ENCODE measurements around the gene FAM81A. TPM values are rescaled to one million over a fixed set of nuclear protein-coding genes. Genes with fewer than 3 reads are reported as not detected.

Gene FAM81A
- polyA plus RNA-seq, 1 donor (not counting 4 experiments of a cell fraction or from before 2014, with no cell fraction given), result 0.84 TPM

- Histone ChIP-seq H3K4me2 (ENCODE audit: control insufficient read depth, extremely low read depth, insufficient read depth, low read depth, low read length) (no peak overlapping the region), H3K4me3 (ENCODE audit: control insufficient read depth in 2 of 3, extremely low read depth in 1 of 3, insufficient read depth in 2 of 3, low read depth in 1 of 3, low read length in 3 of 3) (no peak overlapping the region), H4K20me1 (ENCODE audit: control insufficient read depth, extremely low read depth, insufficient read depth, low read length) (no peaks in the 10 kb centered on the region), H3K27me3 (ENCODE audit: control insufficient read depth, extremely low read depth, insufficient read depth, low read length) (no peaks in the 10 kb centered on the region), H2AFZ (ENCODE audit: control insufficient read depth, low read length) (no peak overlapping the region), H3K79me2 (ENCODE audit: control insufficient read depth, insufficient read depth, low read length) (no peaks in the 10 kb centered on the region), H3K27ac (ENCODE audit: control insufficient read depth, insufficient read depth, low read length) (no peak overlapping the region), H3K4me1 (ENCODE audit: control insufficient read depth, extremely low read depth, insufficient read depth, low read length) (no peaks in the 10 kb centered on the region), H3K9me1 (ENCODE audit: control insufficient read depth, extremely low read depth, insufficient read depth, low read length) (no peaks in the 10 kb centered on the region), H3K9ac (ENCODE audit: control insufficient read depth, extremely low read depth, insufficient read depth, low read length) (no peak overlapping the region), H3K36me3 (ENCODE audit: control insufficient read depth in 2 of 2, extremely low read depth in 1 of 2, insufficient read depth in 2 of 2, low read length in 2 of 2) (no peaks in the 10 kb centered on the region), H3K9me3 (ENCODE audit: control insufficient read depth, low read depth, low read length) (no peaks in the 10 kb centered on the region)
- no peak for TF ChIP-seq CTCF (optimal IDR thresholded peaks at IDR 0.05 in 1 of 3, IDR thresholded peaks at IDR 0.05 in 1 of 3, conservative IDR thresholded peaks at IDR 0.05 in 1 of 3; ENCODE audit: extremely low read depth in 1 of 3, insufficient read depth in 2 of 3, low read length in 3 of 3)
- no peak for TF ChIP-seq EZH2 (IDR thresholded peaks at IDR 0.05; ENCODE audit: low read length)
- DNase-seq (ENCODE audit: low read depth, low spot score) (no peak), FAIRE-seq (no peak)
- dilution Hi-C loops (cut with MboI; ENCODE audit: extremely low pct_ligation_motif_present, low sequenced_read_pairs), result no loop called here
Observed at GRCh38 chr15:59420108-59420507, 17.9 kb upstream of the FAM81A start.

GRCh38 chr15:59420986-59421618 is 16.9 kb upstream of the FAM81A start:
- no peak overlapping the region for H2AFZ ChIP-seq (ENCODE audit: control insufficient read depth, low read length)
- no peaks in the 10 kb centered on the region for H3K27me3 ChIP-seq (ENCODE audit: control insufficient read depth, extremely low read depth, insufficient read depth, low read length)
- no peaks in the 10 kb centered on the region for H3K9me1 ChIP-seq (ENCODE audit: control insufficient read depth, extremely low read depth, insufficient read depth, low read length)
- H3K9me3 ChIP-seq (ENCODE audit: control insufficient read depth, low read depth, low read length), result no peaks in the 10 kb centered on the region
- H3K9ac ChIP-seq (ENCODE audit: control insufficient read depth, extremely low read depth, insufficient read depth, low read length), result no peak overlapping the region
- DNase-seq (ENCODE audit: low read depth, low spot score) (no peak), FAIRE-seq (peak; percentile 71)
- dilution Hi-C loops (cut with MboI; ENCODE audit: extremely low pct_ligation_motif_present, low sequenced_read_pairs), result no loop called here
- no peaks in the 10 kb centered on the region for H3K36me3 ChIP-seq (ENCODE audit: control insufficient read depth in 2 of 2, extremely low read depth in 1 of 2, insufficient read depth in 2 of 2, low read length in 2 of 2)
- no peak overlapping the region for H3K4me2 ChIP-seq (ENCODE audit: control insufficient read depth, extremely low read depth, insufficient read depth, low read depth, low read length)
- H3K27ac ChIP-seq (ENCODE audit: control insufficient read depth, insufficient read depth, low read length), result no peak overlapping the region
- no peaks in the 10 kb centered on the region for H4K20me1 ChIP-seq (ENCODE audit: control insufficient read depth, extremely low read depth, insufficient read depth, low read length)
- no peaks in the 10 kb centered on the region for H3K79me2 ChIP-seq (ENCODE audit: control insufficient read depth, insufficient read depth, low read length)
- no peaks in the 10 kb centered on the region for H3K4me1 ChIP-seq (ENCODE audit: control insufficient read depth, extremely low read depth, insufficient read depth, low read length)
- TF ChIP-seq EZH2 (IDR thresholded peaks at IDR 0.05; ENCODE audit: low read length) (no peak), CTCF (optimal IDR thresholded peaks at IDR 0.05 in 1 of 3, IDR thresholded peaks at IDR 0.05 in 1 of 3, conservative IDR thresholded peaks at IDR 0.05 in 1 of 3; ENCODE audit: extremely low read depth in 1 of 3, insufficient read depth in 2 of 3, low read length in 3 of 3) (no peak)
- no peak overlapping the region for H3K4me3 ChIP-seq (ENCODE audit: control insufficient read depth in 2 of 3, extremely low read depth in 1 of 3, insufficient read depth in 2 of 3, low read depth in 1 of 3, low read length in 3 of 3)
